IMR-90 (cell line): Measurements from ENCODE around the gene ITLN2.
"Not testable (repeated sequence)": the region's sequence is repeated elsewhere in the genome, so short reads cannot be mapped to it uniquely, and the experiment has no call there.

ENCODE experiments used
- BHLHE40 ChIP-seq: fragments of 150-350 bp; IDR thresholded peaks from 2 replicates; pipeline ENCODE4 v1.6.1; 2016; ENCODE audit warnings: mild to moderate bottlenecking, low read depth, low read length
- CHD1 ChIP-seq: IDR thresholded peaks from 2 replicates; pipeline ENCODE4 v1.6.1; 2012; ENCODE audit warnings: low read depth, low read length, improper control_type of control experiment
- CTCF ChIP-seq: conservative IDR thresholded peaks from 2 replicates; pipeline ENCODE4 v1.5.1; 2012; ENCODE audit warnings: mild to moderate bottlenecking, low read depth, low read length, improper control_type of control experiment
- MXI1 ChIP-seq: IDR thresholded peaks from 2 replicates; pipeline ENCODE4 v1.6.1; 2012; ENCODE audit warnings: low read depth, mild to moderate bottlenecking, low read length, moderate library complexity, borderline replicate concordance
- POLR2A ChIP-seq: IDR thresholded peaks from 2 replicates; pipeline ENCODE4 v1.6.1; 2012; ENCODE audit warnings: mild to moderate bottlenecking, low read depth, low read length

- TF ChIP-seq CTCF, MXI1, BHLHE40, POLR2A, CHD1: not testable (repeated sequence)
Observed at GRCh38 chr1:160900683-160901082, 53.9 kb downstream of the ITLN2 start.
